Measurements from ENCODE around the gene CDK5RAP2.

The CDK5RAP2 gene

DNA sequence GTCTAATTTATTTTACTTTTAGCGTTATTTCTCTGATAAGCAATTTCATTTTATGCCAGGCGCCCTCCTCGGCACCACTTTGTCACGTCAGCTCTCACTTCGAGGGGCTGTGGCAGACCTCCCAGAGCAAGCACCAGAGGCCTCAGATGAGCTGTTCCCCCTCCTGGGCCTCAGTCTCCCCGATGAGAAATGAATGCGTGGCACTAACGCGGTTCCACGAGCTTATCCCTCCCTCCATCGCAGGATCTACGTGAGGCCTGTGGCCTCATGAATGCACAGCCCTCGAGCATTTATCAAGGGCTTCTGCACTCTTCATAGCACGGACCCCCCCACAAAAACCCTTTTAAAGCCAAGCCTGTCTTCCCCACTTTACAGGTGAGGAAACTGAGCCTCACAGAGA lies 205.2 kb downstream of the CDK5RAP2 start:
- H3K4me3 ChIP-seq (ENCODE audit: low read depth, low read length): no peak overlapping the region
- no peak for DNase-seq (ENCODE audit: low read depth)
- TF ChIP-seq, protein P1, sequence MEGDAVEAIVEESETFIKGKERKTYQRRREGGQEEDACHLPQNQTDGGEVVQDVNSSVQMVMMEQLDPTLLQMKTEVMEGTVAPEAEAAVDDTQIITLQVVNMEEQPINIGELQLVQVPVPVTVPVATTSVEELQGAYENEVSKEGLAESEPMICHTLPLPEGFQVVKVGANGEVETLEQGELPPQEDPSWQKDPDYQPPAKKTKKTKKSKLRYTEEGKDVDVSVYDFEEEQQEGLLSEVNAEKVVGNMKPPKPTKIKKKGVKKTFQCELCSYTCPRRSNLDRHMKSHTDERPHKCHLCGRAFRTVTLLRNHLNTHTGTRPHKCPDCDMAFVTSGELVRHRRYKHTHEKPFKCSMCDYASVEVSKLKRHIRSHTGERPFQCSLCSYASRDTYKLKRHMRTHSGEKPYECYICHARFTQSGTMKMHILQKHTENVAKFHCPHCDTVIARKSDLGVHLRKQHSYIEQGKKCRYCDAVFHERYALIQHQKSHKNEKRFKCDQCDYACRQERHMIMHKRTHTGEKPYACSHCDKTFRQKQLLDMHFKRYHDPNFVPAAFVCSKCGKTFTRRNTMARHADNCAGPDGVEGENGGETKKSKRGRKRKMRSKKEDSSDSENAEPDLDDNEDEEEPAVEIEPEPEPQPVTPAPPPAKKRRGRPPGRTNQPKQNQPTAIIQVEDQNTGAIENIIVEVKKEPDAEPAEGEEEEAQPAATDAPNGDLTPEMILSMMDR (IDR thresholded peaks at IDR 0.05; ENCODE audit: insufficient read depth, low read depth, low read length, missing control alignments): no peak

DNA sequence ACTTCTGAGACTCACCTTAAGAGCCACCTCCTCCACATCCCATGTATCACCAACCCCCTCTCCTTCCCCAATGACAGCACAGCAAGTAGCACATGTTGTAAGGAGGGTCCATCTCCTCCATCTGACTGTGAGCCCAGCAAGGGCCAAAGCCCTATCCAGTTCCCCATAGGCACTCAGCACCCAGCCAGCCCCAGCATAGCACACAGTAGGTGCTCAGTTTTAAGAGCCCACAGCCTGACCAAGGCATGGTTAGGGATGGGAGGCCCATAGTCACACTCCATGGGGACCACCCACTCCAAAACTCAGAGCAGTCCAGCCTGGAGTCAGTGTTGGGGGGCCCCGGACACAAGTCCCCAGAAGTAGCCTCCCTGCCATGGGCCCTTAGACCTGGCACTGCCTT lies 205.7 kb downstream of the CDK5RAP2 start:
- no peak overlapping the region for H3K4me3 ChIP-seq (ENCODE audit: low read depth, low read length)
- DNase-seq (ENCODE audit: low read depth): no peak
- TF ChIP-seq, protein P1 (IDR thresholded peaks at IDR 0.05; ENCODE audit: insufficient read depth, low read depth, low read length, missing control alignments): no peak

DNA sequence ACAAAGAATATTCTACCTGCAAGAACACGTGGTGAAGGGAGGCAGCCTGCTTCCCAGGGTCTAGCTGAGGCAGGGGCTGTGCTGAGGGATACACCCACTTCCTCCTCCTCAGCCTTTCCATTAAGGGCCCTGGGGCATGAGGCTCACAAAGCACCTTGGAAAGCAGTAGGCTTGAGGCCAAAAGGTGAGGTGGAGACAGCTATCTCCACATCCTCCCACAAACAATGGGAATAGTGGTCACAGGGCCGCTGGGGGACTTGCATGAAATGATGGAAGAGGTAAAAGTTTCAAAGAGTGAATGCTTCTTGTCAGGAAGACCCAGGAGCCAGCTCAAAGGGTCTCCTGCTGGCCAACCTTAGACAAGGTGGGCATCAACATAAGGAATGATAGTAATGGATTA lies 207.9 kb downstream of the CDK5RAP2 start:
- no peak overlapping the region for H3K4me3 ChIP-seq (ENCODE audit: low read depth, low read length)
- DNase-seq (ENCODE audit: low read depth): no peak
- TF ChIP-seq, protein P1 (IDR thresholded peaks at IDR 0.05; ENCODE audit: insufficient read depth, low read depth, low read length, missing control alignments): no peak

DNA sequence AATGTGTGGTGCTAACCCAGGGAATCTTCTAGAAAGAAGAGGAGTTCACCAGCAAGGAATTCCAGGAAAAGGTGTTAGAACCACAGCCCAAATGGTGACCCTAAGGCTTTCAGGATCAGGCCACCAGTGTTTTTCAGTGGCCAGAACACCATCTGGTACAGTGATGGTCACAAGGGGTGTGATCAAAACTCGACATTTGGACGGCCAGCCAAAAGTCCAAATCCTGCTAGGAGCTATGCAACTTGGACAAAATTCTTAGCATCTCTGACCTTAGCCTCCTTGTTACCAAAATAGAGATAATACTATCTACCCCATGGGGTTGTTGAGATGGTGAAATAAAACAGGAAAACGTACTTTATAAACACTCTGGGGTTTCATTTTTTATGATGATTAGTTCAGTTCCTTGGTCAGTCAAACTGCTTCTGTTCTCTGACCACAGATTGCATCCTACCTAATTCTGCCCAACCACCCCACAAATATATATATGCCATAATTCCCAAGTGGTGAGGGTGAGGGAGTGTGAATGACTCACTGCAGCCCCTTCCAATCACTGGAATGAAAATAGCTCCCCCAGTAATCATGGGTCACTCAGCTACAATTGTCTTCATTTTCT lies 210.3 kb downstream of the CDK5RAP2 start:
- DNase-seq (ENCODE audit: low read depth): no peak
- TF ChIP-seq, protein P1 (IDR thresholded peaks at IDR 0.05; ENCODE audit: insufficient read depth, low read depth, low read length, missing control alignments): no peak
- no peak overlapping the region for H3K4me3 ChIP-seq (ENCODE audit: low read depth, low read length)

DNA sequence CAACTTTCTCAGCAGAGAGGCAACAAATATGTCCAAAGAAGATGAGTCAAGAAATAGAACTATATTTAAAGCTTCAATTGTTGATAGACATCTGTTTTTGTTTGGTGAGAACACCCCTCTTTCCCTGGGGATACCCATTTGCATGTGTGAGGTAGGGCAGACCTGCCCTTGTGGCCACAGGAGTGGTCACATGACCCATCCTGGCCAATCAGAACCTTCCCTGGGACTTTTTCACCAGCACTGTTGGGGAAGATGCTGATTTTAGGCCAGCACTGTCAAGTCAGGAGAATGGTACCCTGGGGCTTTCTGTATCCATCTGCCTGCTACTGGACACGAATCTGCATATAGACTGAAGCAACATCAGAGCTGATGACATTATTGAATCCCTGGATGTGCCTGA lies 211.2 kb downstream of the CDK5RAP2 start:
- TF ChIP-seq, protein P1 (IDR thresholded peaks at IDR 0.05; ENCODE audit: insufficient read depth, low read depth, low read length, missing control alignments): no peak
- no peak overlapping the region for H3K4me3 ChIP-seq (ENCODE audit: low read depth, low read length)
- DNase-seq (ENCODE audit: low read depth): no peak

DNA sequence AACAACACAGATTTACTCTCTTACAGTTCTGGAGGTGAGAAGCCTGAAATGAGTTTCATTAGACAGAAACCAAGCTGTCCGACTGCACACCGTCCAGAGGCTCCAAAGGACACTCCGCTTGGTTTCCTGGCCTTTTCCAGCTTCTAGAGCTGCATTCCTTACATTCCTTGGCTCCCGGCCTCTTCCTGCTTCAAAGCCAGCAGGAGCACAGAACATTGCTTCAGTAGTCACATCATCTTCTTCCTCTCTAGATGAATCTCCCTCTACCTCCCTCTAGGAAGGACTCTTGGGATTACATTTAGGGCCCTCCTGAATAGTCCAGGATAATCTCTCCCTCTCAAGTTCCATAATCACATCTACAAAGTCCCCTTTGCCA lies 213.3 kb downstream of the CDK5RAP2 start:
- H3K4me3 ChIP-seq (ENCODE audit: low read depth, low read length): no peak overlapping the region
- TF ChIP-seq, protein P1 (IDR thresholded peaks at IDR 0.05; ENCODE audit: insufficient read depth, low read depth, low read length, missing control alignments): no peak
- no peak for DNase-seq (ENCODE audit: low read depth)

DNA sequence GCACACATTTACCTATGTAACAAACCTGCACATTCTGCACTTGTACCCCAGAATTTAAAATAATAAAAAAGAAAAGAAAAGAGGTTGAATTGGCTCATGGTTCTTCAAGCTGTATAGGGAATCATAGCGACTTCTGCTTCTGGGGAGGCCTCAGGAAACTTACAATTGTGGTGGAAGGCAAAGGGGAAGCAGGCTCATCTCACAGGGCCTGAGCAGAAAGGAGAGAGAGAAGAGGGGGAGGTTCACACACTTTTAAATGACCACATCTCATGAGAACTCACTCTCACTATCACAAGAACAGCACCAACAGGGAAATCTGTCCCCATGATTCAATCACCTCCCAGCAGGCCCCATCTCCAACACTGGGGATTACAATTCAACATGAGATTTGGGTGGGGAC lies 214.6 kb downstream of the CDK5RAP2 start:
- no peak overlapping the region for H3K4me3 ChIP-seq (ENCODE audit: low read depth, low read length)
- no peak for DNase-seq (ENCODE audit: low read depth)
- TF ChIP-seq, protein P1 (IDR thresholded peaks at IDR 0.05; ENCODE audit: insufficient read depth, low read depth, low read length, missing control alignments): no peak
